ENCODE measurements around the gene ADORA1.

Gene ADORA1

DNA sequence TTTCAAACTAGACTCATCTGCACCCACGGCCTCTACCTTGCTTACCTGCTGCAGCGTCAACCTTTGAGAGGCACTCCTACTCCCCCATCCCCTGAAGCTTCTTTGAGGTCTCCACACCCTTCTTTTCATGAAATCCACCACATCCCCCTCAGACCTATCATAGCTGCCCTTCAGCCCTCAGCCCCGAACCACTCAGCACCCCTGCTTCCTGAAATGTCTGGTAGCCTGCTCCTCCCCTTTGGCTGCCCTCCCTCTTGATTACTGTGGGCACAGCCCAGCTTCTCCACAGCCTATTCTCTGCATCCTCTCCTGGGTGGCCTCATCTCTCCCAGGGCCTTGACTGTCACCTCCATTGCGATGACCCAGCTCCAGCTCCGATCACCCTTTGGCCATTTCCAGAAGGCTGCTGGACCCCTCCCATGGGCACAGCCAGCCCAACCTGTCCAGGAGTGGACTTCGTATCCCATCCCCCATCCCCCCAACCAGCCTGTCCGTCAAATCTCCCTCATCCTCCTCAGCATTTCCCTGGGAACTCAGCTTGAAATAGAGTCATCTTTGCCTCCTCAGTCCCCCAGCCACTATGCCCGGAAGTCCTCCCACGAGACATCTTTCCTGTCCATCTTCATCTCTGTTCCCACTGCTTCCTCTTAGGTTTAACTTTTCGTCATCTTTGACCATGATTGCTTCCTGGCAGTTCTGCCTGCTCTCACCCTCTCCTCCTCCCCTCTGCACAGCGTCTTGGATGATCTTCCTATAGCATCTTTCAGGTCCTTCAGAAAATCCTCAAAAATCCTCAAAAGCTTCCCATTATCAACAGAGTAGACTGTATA, 6.1 kb upstream of the ADORA1 start:
- no peak for DNase-seq (ENCODE audit: low read depth in 2 of 2)

DNA sequence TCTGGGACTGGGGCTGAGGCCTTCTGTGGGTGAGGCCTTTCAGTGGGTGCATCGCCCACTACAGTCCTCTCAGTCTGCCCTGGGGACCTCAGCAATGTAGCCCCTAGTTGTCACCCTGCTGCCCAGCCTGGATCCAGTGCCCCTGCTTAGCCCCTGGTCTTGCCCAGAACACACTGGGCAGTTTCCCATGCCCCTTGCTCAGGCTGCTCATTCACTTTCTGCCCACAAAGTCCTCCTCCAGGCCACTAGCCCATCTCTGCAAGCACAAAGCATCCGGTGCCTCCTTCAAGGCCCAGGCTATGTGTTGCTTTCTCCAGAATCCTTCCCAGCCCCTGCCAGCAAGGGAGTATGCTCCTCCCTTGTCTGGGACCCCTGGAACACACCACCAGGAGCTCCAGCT, 5.4 kb upstream of the ADORA1 start:
- DNase-seq (ENCODE audit: low read depth in 2 of 2): no peak

DNA sequence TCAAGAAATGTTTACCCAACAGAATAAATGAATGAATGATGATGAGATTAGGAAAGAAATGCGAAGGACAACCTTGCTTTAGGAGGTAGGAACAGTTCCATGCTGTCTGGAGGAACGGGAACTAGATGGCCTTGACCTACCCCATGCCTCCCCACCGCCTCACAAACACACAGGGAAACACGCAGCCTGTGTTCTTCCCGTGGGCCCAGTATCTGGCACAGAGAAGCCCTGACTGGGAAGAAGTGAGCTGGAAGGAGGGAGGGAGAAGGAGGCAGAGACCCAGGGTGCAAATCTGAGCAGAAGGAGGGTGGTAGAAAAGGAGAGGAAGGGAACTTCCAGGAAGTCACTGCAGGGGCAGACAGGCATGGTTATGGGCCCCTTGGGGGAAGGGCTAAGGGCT, 3.5 kb upstream of the ADORA1 start:
- no peak for DNase-seq (ENCODE audit: low read depth in 2 of 2)

DNA sequence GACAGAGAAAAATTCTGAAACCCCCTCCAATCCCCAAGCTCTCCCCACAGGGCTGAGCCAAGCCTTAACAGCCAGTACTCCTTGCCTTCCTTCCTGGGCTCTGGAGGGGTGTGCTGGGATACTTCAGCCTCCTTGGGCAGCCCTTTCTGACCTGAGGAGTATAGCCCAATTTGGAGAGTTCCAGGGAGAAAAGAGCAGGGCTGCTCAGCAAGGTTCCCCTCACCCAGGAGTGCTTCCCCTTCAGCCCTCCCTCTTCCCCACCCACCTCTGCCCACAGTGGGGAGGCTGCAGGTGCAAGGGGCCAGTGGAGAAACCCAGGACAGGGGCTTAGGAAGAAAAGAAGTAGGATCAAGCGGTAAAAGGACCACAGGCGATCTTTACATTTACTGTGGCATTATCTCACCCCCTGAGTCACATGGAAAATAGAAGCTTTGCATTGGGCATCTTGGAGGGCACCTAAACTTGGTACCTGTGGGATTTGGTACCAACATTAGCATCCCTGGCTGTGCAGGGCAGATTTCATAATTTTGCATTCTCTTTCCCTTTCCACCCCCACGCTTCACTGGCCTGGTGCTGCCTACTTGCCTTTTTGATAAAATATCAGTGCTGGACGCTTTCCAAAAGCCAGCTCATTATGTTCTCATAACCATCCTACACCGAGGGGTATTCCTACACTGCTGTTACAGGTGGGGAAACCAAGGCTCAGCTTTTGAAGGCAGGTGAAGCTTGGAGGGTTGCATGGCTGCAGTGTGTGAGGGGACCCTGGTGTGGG, 2.8 kb upstream of the ADORA1 start:
- DNase-seq (ENCODE audit: low read depth in 2 of 2): no peak

GRCh38 chr1:203126151-203126865, 1.2 kb upstream of the ADORA1 start:
- DNase-seq (ENCODE audit: low read depth in 2 of 2): no peak

DNA sequence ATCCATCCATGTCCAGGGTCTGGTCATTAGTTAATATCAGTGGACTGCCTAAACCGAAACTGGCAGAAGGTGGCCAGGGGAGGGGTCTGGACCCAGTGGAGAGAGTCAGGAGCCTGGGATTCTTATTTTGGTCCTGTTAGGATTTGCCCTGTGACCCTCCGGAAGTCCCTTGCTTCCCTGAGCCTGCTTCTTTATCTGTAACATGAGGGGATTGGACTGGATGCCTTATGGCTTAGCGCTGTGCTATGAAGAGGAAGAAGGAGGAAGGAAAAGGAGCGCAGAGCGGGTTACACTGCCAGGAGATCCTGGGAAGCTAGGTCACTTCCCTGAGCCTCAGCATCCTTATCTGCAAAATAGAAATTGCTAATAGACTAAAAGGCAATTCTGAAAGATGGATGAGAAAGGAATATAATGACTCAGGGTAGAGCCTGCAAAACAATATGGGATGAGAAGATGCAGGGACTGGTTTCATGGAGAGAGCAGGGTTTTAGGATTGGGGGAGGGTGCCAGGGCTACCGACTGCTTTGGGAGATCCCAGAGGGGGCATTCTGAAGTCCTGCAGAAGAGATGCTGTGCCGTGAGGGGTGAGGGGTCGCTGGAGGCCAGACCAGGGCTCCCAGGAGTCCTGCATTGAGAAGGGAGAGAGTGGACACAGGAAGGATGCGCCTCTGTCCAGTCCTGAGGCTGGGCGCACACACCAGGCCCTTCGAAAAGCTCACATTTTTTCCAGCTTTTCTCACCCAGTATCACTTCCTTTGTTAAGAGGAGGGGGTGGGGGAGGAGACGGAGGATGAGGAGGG, 460 bp upstream of the ADORA1 start:
- DNase-seq (ENCODE audit: low read depth in 2 of 2): no peak

- DNase-seq (ENCODE audit: low read depth in 2 of 2): no peak
Measured at GRCh38 chr1:203128431-203128715, 847 bp downstream of the ADORA1 start.

DNA sequence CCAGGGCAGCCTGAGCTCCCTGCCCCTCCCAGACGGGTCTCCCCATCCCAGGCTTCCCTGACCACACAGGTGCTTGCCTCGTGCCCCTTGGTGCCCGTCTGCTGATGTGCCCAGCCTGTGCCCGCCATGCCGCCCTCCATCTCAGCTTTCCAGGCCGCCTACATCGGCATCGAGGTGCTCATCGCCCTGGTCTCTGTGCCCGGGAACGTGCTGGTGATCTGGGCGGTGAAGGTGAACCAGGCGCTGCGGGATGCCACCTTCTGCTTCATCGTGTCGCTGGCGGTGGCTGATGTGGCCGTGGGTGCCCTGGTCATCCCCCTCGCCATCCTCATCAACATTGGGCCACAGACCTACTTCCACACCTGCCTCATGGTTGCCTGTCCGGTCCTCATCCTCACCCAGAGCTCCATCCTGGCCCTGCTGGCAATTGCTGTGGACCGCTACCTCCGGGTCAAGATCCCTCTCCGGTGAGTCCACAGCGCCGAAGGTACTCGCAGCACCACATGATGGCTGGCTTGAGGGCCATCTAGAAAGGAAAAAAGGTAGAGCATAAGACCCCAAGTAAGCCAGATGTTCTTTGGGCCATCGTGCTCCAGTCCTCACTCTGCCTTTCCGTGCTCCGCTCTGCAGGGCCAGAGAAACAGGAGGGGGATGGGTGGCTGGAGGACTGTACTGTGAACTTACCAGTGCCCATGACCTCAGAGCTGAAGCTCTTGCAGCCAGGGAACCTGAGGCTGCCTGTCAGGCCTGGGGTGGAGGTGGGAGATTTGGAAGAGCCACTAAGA, 1.4 kb downstream of the ADORA1 start:
- DNase-seq (ENCODE audit: low read depth in 2 of 2): no peak

GRCh38 chr1:203129501-203130231, 2.1 kb downstream of the ADORA1 start:
- DNase-seq (ENCODE audit: low read depth in 2 of 2): no peak

- no peak for DNase-seq (ENCODE audit: low read depth in 2 of 2)
Measured at GRCh38 chr1:203130358-203130985, 2.9 kb downstream of the ADORA1 start.

DNA sequence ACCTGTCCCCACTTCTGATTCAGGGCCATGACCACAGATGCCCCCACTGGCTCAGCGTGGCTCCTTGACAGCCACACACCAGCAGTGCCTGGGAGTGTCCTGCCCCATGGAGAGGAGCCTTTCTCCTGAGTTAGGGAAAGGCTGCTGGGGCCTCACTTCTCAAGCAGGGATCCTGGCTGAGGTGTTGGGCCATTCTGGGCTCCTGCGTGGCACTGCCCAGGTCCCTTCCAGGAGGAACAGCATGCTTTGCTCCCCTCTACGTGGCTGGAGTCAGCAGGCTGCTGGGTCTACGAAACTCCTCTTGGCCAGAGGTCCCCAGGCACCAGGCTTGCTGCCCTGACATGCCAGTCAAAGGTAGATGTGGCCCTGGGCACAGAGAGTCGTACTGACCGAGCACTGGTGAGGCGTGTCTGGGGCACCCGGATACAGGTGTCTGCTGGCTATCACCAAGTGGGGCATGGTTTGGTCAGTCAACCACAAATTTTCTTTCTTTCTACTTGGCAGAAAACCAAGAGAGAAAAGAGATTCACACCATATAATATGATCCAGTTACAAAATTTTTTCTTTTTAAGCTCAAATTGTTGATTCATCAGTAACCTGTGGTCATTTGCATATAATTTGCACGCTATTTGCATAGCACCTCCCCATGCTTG, 4.1 kb downstream of the ADORA1 start:
- DNase-seq (ENCODE audit: low read depth in 2 of 2): no peak

DNA sequence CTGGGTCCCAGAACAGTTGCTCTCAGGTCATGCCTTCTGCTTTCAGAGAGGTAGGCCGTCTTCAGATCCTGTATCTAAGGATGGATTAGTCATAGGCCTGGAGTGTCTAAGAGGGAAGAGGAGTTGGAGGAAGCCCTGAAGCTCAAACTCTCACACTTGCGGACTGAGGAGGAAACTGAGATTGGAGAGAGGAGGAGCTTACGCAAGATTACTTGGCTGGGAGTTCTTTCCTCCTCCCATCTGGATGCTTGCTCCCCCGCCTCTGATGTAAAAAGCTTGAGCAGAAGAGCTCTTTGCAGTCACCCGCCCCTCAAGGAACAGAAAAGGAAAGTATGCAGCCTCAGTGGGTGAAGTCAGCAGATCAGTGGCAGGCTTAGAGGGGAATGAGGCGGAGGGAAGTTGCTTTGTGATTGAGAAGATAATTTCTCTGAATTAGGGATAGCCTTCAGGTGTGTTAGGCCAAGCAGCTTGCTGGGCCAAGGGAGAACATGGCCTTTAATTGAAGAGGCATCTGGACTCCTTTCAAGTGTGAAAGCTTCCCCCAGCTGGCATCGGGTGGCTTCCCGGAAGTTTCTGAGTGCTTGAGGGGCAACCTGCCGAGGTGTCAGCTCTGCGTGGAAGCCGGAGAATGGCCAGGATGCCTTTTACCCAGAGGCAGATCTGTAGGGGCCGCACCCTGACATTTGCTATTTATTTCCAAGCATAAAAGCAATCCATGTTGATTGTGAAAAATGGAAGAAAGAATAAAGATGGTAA, 6.6 kb downstream of the ADORA1 start:
- no peak for DNase-seq (ENCODE audit: low read depth in 2 of 2)

- no peak for DNase-seq (ENCODE audit: low read depth in 2 of 2)
Measured at GRCh38 chr1:203135636-203136305, 8.2 kb downstream of the ADORA1 start.

- DNase-seq (ENCODE audit: low read depth in 2 of 2): no peak
Measured at GRCh38 chr1:203136409-203137042, 9.0 kb downstream of the ADORA1 start.

- no peak for DNase-seq (ENCODE audit: low read depth in 2 of 2)
Measured at GRCh38 chr1:203137324-203137723, 9.8 kb downstream of the ADORA1 start.

DNA sequence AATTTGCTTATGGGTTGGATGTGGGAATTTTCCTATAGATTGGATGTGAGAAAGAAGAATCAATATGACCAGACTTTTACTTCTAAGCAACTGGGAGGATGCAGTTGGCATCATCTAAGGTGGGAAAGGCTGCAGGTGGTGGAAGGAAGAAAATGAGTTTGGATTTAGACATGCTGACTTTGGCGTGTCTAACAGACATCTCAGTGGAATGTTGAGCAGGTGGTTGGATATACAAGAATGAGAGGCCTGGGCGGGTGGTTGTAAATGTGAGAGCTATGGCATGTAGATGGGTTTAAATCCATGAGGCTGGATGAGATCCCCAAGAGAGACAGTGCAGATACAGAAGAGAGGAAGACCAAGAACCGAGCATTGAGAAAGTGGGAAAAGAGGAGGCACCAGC, 10.5 kb downstream of the ADORA1 start:
- DNase-seq (ENCODE audit: low read depth in 2 of 2): no peak

GRCh38 chr1:203139976-203140475, 12.5 kb downstream of the ADORA1 start:
- DNase-seq (ENCODE audit: low read depth in 2 of 2): no peak
